ENCODE data around the gene ELMOD3. TPM values are rescaled to one million over a fixed set of nuclear protein-coding genes. Genes with fewer than 3 reads are reported as not detected.
A peak's percentile ranks its signal among the peaks of the same experiment; 100 is the strongest.
"Not testable (repeated sequence)": the region's sequence is repeated elsewhere in the genome, so short reads cannot be mapped to it uniquely, and the experiment has no call there.

ELMOD3 gene
- total and polyA plus RNA-seq, 5 donors from 2014 or later: 13.5 to 21.5 (median 15.8) TPM

DNA sequence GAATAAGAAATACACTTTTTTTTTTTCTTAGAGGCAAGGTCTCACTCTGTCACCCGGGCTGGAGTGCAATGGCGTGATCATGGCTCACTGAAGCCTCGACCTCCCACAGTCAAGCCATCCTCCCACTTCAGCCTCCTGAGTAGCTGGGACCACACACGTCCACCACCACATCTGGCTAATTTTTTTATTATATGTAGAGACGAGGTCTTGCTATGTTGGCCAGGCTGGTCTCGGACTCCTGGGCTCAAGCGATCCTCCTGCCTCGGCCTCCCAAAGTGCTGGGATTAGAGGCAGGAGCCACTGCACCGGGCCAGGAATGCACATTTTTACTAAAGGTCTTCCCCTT, 29.1 kb upstream of the ELMOD3 start:
- H3K9me3 ChIP-seq (ENCODE audit: control insufficient read depth in 2 of 2, low read length in 2 of 2): no peaks in the 10 kb centered on the region
- H3K4me3 ChIP-seq (ENCODE audit: low read depth, low read length): peak overlapping the region; percentile 99
- peaks cover 56% of the 10 kb centered on the region for H3K36me3 ChIP-seq (ENCODE audit: control insufficient read depth, insufficient read depth, low read length)
- no peak for DNase-seq
- Mint-ChIP-seq H3K27ac (peak overlapping the region; percentile 84 to 100 (median 100)), H3K4me3 (peak overlapping the region; percentile 96 to 100 (median 100)), H3K36me3 (peaks cover 59% of the 10 kb centered on the region), H3K4me1 (peaks cover 36 to 86% (median 61%) of the 10 kb centered on the region in 4 donors), H3K9me3 (no peaks in the 10 kb centered on the region), H3K27me3 (peaks cover 18% of the 10 kb centered on the region)
- H3K4me1 ChIP-seq (ENCODE audit: control insufficient read depth, insufficient read depth, low read length, poor library complexity, severe bottlenecking): peaks cover 79% of the 10 kb centered on the region
- ATAC-seq (ENCODE audit: low read depth in 2 of 2): no peak
- H3K27ac ChIP-seq (ENCODE audit: insufficient read depth, low read length, poor library complexity, severe bottlenecking): peak overlapping the region; percentile 97
- H3K27me3 ChIP-seq (ENCODE audit: control insufficient read depth, insufficient read depth, low read length): no peaks in the 10 kb centered on the region

DNA sequence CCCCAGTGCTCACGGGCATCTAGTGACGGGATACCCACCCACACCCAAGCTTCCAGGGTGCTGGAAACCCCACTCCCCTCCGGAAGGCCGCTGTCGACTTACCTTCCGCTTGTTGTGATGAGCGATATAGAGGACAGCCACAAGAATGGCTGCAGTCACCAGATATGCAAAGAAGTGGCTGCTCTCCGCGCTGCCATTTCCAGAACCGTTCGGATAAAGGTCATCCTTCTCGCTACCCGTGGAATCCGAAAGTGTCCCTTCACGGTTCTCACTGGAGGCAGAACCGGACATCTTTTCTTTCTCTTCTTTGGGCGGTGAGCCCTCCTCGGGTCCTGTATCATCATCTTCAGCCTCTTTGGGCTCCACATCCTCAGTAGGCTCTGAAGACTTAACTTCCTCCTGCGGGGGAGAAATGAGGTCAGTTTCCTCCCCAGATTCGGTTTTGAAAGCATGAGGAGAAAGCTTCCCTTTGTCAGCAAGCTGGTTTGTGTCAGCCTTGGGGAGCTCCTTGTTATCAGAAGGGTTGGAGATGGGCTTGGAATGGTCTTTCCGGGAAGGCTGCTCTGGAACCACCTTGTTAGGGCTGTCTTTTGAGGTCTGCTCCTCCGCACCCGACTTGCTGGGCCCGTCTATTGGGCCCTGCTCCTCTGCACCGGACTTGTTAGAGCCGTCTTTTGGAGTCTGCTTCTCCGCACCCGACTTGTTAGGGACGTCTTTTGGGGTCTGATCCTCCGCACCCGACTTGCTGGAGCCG, 28.0 kb upstream of the ELMOD3 start:
- DNase-seq: peak; percentile 17 to 84 (median 60)
- Histone ChIP-seq H3K9me3 (ENCODE audit: control insufficient read depth in 2 of 2, low read length in 2 of 2) (no peaks in the 10 kb centered on the region), H3K27me3 (ENCODE audit: control insufficient read depth, insufficient read depth, low read length) (no peaks in the 10 kb centered on the region), H3K36me3 (ENCODE audit: control insufficient read depth, insufficient read depth, low read length) (peaks cover 45% of the 10 kb centered on the region), H3K4me1 (ENCODE audit: control insufficient read depth, insufficient read depth, low read length, poor library complexity, severe bottlenecking) (peaks cover 70% of the 10 kb centered on the region), H3K4me3 (ENCODE audit: low read depth, low read length) (peak overlapping the region; percentile 99), H3K27ac (ENCODE audit: insufficient read depth, low read length, poor library complexity, severe bottlenecking) (peak overlapping the region; percentile 97)
- peak overlapping the region; percentile 96 to 100 (median 100) for H3K4me3 Mint-ChIP-seq
- H3K27ac Mint-ChIP-seq: peak overlapping the region; percentile 100
- H3K9me3 Mint-ChIP-seq: no peaks in the 10 kb centered on the region
- H3K4me1 Mint-ChIP-seq: peaks cover 31 to 80% (median 53%) of the 10 kb centered on the region in 4 donors
- H3K36me3 Mint-ChIP-seq: peaks cover 49% of the 10 kb centered on the region
- peaks cover 18% of the 10 kb centered on the region for H3K27me3 Mint-ChIP-seq
- peak; percentile 14 to 25 for ATAC-seq (ENCODE audit: low read depth in 2 of 2)

DNA sequence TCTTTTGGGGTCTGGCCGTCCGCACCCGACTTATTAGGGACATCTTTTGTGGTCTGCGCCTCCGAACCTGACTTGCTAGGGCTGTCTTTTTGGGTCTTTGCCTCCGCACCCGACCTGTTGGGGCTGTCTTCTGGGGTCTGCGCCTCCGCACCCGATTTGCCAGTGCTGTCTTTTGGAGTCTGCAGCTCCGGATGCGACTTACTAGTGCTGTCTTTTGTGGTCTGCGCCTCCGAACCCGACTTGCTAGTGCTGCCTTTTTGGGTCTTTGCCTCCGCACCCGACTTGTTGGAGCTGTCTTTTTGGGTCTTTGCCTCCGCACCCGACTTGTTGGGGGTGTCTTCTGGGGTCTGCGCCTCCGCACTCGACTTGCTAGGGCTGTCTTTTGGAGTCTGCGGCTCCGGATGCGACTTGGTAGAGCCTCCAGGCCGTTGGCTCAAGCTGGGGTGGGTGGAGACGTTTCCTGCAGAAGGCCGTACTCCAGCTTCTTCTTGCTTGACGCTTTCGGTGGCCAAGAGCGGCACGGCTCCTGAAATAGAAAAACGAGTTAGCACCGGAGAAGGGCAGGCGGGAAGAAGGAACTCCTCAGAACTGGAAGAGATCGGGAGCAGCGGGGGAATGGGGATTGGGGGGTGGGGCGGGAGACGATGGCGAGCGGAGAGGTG, 27.3 kb upstream of the ELMOD3 start:
- H3K36me3 Mint-ChIP-seq: peaks cover 42% of the 10 kb centered on the region
- H3K27me3 Mint-ChIP-seq: peaks cover 18% of the 10 kb centered on the region
- peaks cover 38% of the 10 kb centered on the region for H3K36me3 ChIP-seq (ENCODE audit: control insufficient read depth, insufficient read depth, low read length)
- peaks cover 63% of the 10 kb centered on the region for H3K4me1 ChIP-seq (ENCODE audit: control insufficient read depth, insufficient read depth, low read length, poor library complexity, severe bottlenecking)
- peak overlapping the region; percentile 96 to 100 (median 100) for H3K4me3 Mint-ChIP-seq
- H3K27ac Mint-ChIP-seq: peak overlapping the region; percentile 100
- H3K4me1 Mint-ChIP-seq: peaks cover 27 to 73% (median 47%) of the 10 kb centered on the region in 4 donors
- H3K27me3 ChIP-seq (ENCODE audit: control insufficient read depth, insufficient read depth, low read length): no peaks in the 10 kb centered on the region
- H3K9me3 Mint-ChIP-seq: no peaks in the 10 kb centered on the region
- peak overlapping the region; percentile 97 for H3K27ac ChIP-seq (ENCODE audit: insufficient read depth, low read length, poor library complexity, severe bottlenecking)
- no peaks in the 10 kb centered on the region for H3K9me3 ChIP-seq (ENCODE audit: control insufficient read depth in 2 of 2, low read length in 2 of 2)
- peak overlapping the region; percentile 99 for H3K4me3 ChIP-seq (ENCODE audit: low read depth, low read length)
- DNase-seq (peak; percentile 39 to 90 (median 71)), ATAC-seq (ENCODE audit: low read depth in 2 of 2) (peak; percentile 26 to 34)

DNA sequence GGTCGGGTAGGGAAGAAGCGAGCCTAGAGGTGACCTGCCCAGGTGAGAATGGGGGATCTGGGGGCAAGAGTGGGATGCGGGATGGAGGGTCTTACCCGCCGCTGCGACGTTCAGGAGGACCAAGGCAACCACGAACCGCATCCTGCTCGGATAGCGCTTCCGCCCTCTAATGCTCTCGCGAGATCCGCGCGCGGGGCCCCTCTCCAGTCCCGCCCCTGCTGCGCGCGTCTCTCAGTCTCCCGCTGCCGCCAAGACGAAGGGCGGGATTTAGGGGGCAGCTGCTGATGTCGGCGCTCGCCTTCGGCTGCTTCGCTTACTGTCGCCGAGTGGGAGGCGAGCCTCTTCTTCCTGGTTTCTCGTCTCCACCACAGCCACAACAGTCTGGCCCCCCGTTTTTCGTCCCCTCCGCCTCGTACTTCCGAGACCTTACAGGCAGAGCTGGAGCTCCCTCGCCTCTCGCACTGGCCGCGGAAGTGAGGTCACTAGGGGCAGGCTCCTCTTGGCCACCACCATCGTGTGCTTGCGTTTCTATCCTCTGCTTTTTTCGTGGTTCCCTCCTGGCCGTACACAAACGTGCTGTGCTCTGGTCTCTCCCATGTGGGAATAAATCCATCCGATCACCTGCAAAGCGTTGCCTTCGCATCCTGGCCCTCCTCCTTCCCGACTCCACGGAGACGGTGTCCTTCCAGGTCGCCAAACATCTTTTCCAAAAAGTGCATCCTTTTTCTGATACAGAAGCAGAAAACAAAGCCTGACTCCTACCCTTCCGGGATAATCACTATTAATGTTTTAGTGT, 26.5 kb upstream of the ELMOD3 start, which contains the start of gene TGOLN2:
Gene TGOLN2 (minus strand): TSS at position 168 of the 796 bp plus-strand sequence. CDS start 27 bp downstream, at position 141.
- peak within 1 kb of the TSS; percentile 99 for H3K4me3 ChIP-seq (ENCODE audit: low read depth, low read length)
- Mint-ChIP-seq H3K36me3 (peaks cover 34% of the 10 kb centered on the region), H3K9me3 (no peaks in the 10 kb centered on the region)

DNA sequence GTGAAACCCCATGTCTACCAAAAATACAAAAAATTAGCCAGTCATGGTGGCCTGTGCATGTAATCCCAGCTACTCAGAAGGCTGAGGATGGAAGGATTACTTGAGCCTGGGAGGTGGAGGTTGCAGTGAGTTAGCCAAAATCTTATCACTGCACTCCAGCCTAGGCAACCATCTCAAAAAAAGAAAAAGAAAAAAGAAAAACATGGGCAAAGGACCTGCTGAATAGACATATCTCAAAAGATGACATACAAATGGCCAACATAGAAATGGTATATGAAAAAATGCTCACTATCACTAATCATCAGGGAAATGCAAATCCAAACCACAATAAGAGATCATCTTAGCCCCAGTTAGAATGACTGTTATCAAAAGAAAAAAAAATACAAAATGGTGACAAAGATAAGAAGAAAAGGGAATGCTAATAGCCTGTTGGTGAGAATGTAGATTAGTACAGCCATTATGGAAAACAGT, 25.4 kb upstream of the ELMOD3 start:
- Mint-ChIP-seq H3K9me3 (no peaks in the 10 kb centered on the region), H3K4me1 (peaks cover 20 to 55% (median 34%) of the 10 kb centered on the region in 4 donors), H3K27ac (peak overlapping the region in 2 of 3 donors; percentile 65 to 100), H3K4me3 (peak overlapping the region; percentile 29 to 100 (median 98)), H3K36me3 (peaks cover 27% of the 10 kb centered on the region), H3K27me3 (peaks cover 18% of the 10 kb centered on the region)
- no peak for DNase-seq
- Histone ChIP-seq H3K27ac (ENCODE audit: insufficient read depth, low read length, poor library complexity, severe bottlenecking) (peak overlapping the region; percentile 97), H3K27me3 (ENCODE audit: control insufficient read depth, insufficient read depth, low read length) (no peaks in the 10 kb centered on the region), H3K4me1 (ENCODE audit: control insufficient read depth, insufficient read depth, low read length, poor library complexity, severe bottlenecking) (peaks cover 44% of the 10 kb centered on the region), H3K4me3 (ENCODE audit: low read depth, low read length) (peak overlapping the region; percentile 99), H3K36me3 (ENCODE audit: control insufficient read depth, insufficient read depth, low read length) (peaks cover 20% of the 10 kb centered on the region), H3K9me3 (ENCODE audit: control insufficient read depth in 2 of 2, low read length in 2 of 2) (no peaks in the 10 kb centered on the region)
- no peak for ATAC-seq (ENCODE audit: low read depth in 2 of 2)

More for the DNA sequence above, 26.5 kb upstream of the ELMOD3 start, which contains the start of gene TGOLN2:
- Mint-ChIP-seq H3K27ac (peak within 1 kb of the TSS; percentile 100), H3K27me3 (peaks cover 18% of the 10 kb centered on the region), H3K4me1 (peaks cover 26 to 66% (median 40%) of the 10 kb centered on the region in 4 donors), H3K4me3 (peak within 1 kb of the TSS; percentile 96 to 100 (median 100))
- Histone ChIP-seq H3K36me3 (ENCODE audit: control insufficient read depth, insufficient read depth, low read length) (peaks cover 31% of the 10 kb centered on the region), H3K9me3 (ENCODE audit: control insufficient read depth in 2 of 2, low read length in 2 of 2) (no peaks in the 10 kb centered on the region), H3K27ac (ENCODE audit: insufficient read depth, low read length, poor library complexity, severe bottlenecking) (peak within 1 kb of the TSS; percentile 97), H3K4me1 (ENCODE audit: control insufficient read depth, insufficient read depth, low read length, poor library complexity, severe bottlenecking) (peaks cover 56% of the 10 kb centered on the region), H3K27me3 (ENCODE audit: control insufficient read depth, insufficient read depth, low read length) (no peaks in the 10 kb centered on the region)
- ATAC-seq (ENCODE audit: low read depth in 2 of 2) (peak; percentile 88 to 89), DNase-seq (peak; percentile 92 to 97 (median 95))

DNA sequence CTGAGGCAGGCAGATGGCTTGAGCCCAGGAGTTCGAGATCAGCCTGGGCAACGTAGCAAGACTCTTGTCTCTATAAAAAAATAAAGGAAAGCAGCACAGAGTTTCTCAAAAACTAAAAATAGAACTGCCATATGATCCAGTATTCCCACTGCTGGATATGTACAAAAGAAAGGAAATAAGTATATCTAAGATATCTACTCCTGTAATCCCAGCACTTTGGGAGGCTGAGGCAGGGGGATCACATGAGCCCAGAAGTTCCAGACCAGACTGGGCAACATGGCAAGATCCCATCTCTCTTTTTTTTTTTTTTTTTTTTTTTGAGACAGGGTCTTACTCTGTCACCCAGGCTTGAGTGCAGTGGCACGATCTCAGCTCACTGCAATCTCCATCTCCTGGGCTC, 24.9 kb upstream of the ELMOD3 start:
- DNase-seq; H3K9me3 ChIP-seq (ENCODE audit: control insufficient read depth in 2 of 2, low read length in 2 of 2); H3K27me3 ChIP-seq (ENCODE audit: control insufficient read depth, insufficient read depth, low read length); H3K27ac ChIP-seq (ENCODE audit: insufficient read depth, low read length, poor library complexity, severe bottlenecking); H3K4me3 ChIP-seq (ENCODE audit: low read depth, low read length); H3K9me3 Mint-ChIP-seq; ATAC-seq (ENCODE audit: low read depth in 2 of 2): not testable (repeated sequence)
- Mint-ChIP-seq H3K4me3 (peak overlapping the region; percentile 29 to 100 (median 98)), H3K4me1 (peaks cover 20 to 50% (median 31%) of the 10 kb centered on the region in 4 donors), H3K36me3 (peaks cover 23% of the 10 kb centered on the region), H3K27ac (peak overlapping the region in 2 of 3 donors; percentile 65 to 100), H3K27me3 (peaks cover 18% of the 10 kb centered on the region)
- H3K4me1 ChIP-seq (ENCODE audit: control insufficient read depth, insufficient read depth, low read length, poor library complexity, severe bottlenecking): peaks cover 40% of the 10 kb centered on the region
- peaks cover 15% of the 10 kb centered on the region for H3K36me3 ChIP-seq (ENCODE audit: control insufficient read depth, insufficient read depth, low read length)

All from CD4-positive, CD25-positive, alpha-beta regulatory T cell (primary cell).